8988T (cell line): ENCODE data around the gene CYTH3.

Source experiments
- DNase-seq: peaks from one replicate; pipeline ENCODE4 v3.0.0; 2011

The CYTH3 gene

GRCh38 chr7:6279341-6279740 lies 6.9 kb upstream of the CYTH3 start:
- DNase-seq: no peak

GRCh38 chr7:6278749-6279310 lies 6.4 kb upstream of the CYTH3 start:
- DNase-seq: no peak

- no peak for DNase-seq
Measured at GRCh38 chr7:6277476-6277875, 5.1 kb upstream of the CYTH3 start.

GRCh38 chr7:6276911-6277408 lies 4.5 kb upstream of the CYTH3 start:
- DNase-seq: no peak

- no peak for DNase-seq
Measured at GRCh38 chr7:6274743-6275142, 2.3 kb upstream of the CYTH3 start.

GRCh38 chr7:6273917-6274630 lies 1.6 kb upstream of the CYTH3 start:
- no peak for DNase-seq

GRCh38 chr7:6273380-6273837 lies 985 bp upstream of the CYTH3 start:
- no peak for DNase-seq

- DNase-seq: peak; percentile 58
Measured at GRCh38 chr7:6271694-6272440, 557 bp downstream of the CYTH3 start.

- DNase-seq: peak; percentile 73
Measured at GRCh38 chr7:6271060-6271658, 1.3 kb downstream of the CYTH3 start.

- no peak for DNase-seq
Measured at GRCh38 chr7:6269527-6269926, 2.9 kb downstream of the CYTH3 start.

GRCh38 chr7:6268907-6269306 lies 3.5 kb downstream of the CYTH3 start:
- DNase-seq: no peak

- no peak for DNase-seq
Measured at GRCh38 chr7:6268023-6268900, 4.2 kb downstream of the CYTH3 start.

GRCh38 chr7:6266699-6267098 lies 5.7 kb downstream of the CYTH3 start:
- DNase-seq: no peak

GRCh38 chr7:6262221-6262620 lies 10.2 kb downstream of the CYTH3 start:
- no peak for DNase-seq

GRCh38 chr7:6261699-6262098 lies 10.7 kb downstream of the CYTH3 start:
- DNase-seq: no peak

GRCh38 chr7:6260291-6261187 lies 11.9 kb downstream of the CYTH3 start:
- DNase-seq: no peak

- DNase-seq: no peak
Measured at GRCh38 chr7:6259257-6259656, 13.2 kb downstream of the CYTH3 start.

GRCh38 chr7:6258440-6259182 lies 13.8 kb downstream of the CYTH3 start:
- no peak for DNase-seq

GRCh38 chr7:6257675-6258074 lies 14.7 kb downstream of the CYTH3 start:
- no peak for DNase-seq

GRCh38 chr7:6256677-6257535 lies 15.5 kb downstream of the CYTH3 start:
- DNase-seq: no peak
